ENCODE data around the gene BMP2K.

The BMP2K gene

DNA sequence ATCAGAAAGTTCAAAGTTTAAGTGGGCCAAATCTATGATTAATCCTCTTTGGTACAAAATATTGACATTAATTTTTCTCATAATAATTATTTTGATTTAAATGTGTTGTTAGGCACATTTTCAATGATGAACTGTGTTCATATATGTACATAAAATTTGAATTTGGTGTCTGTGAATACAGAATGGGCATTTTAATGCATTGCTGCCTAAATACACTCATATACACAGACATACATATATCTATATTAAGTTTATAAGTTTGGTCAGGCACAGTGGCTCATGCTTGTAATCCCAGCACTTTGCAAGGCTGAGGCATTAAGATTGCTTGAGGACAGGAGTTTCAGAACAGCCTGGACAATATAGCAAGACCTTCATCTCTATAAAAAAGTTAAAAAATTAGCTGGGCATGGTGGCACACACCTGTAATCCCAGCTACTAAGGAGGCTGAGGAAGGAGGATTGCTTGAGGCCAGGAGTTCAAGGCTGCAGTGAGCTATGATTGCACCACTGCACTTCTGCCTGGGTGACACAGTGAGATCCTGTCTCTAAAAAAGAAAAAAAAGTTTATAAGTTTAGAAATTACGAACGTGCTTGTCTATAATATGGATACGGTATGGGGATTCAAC is 12.3 kb upstream of the BMP2K start:
- no peak for DNase-seq

DNA sequence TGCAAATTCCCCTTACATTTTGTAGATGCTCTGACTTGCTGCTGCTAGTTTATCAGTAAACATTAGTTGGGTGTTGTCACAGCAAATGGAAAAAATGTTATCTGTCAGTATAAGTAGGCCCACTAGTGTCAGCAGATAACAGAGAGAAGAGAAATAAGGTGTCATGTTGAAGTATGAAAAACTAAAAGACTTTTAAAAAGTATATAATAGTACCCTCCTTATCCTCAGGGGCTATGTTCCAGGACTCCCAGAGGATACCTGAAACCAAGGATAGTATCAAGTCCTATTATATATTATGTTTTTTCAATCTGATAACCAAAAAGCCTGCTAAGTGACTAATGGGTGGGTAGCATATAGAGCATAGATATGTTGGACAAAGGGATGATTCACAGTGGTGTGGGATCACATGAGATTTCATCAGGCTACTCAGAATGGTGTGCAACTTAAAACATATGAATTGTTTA is 11.6 kb upstream of the BMP2K start:
- no peak for DNase-seq

DNA sequence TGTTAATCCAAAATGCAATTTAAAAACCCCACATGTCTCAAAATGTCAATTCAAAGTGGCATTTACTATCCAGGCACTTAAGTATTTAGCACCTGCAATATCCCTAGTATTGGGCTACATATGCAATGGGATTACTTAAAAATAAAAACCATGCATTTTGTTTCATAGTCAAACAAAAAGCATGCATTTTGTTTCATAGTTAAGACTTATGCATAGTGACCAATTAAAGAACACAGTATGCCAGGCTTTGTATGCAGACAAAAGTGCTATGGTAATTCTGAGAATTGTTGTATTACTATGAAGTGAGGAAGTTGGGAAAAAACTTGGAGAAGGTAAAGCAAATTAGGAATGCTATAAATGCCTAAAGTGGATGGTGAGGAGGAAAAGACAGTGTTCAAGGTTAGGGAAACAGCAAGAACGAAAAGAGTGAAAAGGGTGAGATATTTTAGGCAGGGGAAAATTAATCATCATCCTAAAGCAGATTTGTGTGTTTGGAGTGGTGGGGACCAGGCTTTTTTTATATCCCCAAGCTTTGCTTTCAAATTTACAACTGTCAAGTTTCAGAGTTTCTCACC is 10.6 kb upstream of the BMP2K start:
- no peak for DNase-seq

DNA sequence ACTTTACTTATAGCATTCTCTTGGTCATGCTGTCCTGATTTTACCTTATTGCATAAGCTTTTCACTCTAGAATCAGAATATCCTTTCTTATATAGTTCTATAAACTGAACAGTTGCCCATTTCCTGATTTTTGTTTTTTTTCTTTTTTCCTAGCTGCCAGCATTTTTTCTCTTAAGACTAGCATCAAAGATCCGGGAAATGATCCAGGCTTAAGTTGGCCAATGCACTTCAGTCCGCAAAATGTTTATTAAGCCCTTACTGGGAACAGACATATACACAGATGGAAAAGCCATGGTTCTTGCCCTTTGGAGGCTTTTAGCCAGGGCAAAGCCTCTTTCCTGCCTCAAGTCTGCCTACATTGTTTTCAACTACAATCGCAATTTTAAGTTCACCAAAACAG is 10.1 kb upstream of the BMP2K start:
- peak in 1 of 56 donors; percentile 8 for DNase-seq

DNA sequence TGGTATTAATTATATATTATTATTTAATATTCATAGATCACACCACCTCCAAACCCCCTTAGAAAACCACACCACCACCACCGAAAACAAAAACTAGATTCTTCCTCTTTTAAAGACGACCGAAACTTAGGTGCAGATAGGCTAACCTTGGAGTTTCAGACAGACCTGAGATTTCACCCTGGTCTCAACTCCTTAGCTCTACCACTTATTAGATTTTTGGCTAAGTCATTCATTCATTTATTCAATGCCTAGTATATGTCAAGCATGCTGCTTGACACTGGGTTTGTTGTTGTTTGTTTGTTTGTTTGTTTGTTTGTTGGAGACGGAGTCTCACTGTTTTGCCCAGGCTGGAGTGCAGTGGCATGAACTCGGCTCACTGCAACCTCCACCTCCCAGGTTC is 9.5 kb upstream of the BMP2K start:
- DNase-seq, result no peak

DNA sequence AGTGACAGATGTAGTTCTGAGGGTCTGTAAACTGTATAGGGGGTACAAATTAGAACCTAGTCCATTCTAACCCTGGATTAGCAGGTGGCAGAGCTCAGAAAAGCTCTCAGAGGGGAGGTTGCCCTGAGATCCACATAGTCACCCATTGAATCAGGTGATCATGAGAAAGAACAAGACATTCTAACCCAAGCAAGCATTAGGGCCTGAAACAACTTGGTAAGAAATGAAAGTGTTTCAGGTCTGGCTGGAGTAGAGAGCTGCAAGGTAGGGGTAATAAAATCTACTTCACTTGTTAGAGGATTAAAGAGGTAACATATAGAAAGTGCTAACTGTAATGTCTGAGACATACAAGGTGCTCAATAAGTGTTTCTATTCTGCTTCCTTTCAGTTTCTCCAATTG is 8.8 kb upstream of the BMP2K start:
- no peak for DNase-seq

DNA sequence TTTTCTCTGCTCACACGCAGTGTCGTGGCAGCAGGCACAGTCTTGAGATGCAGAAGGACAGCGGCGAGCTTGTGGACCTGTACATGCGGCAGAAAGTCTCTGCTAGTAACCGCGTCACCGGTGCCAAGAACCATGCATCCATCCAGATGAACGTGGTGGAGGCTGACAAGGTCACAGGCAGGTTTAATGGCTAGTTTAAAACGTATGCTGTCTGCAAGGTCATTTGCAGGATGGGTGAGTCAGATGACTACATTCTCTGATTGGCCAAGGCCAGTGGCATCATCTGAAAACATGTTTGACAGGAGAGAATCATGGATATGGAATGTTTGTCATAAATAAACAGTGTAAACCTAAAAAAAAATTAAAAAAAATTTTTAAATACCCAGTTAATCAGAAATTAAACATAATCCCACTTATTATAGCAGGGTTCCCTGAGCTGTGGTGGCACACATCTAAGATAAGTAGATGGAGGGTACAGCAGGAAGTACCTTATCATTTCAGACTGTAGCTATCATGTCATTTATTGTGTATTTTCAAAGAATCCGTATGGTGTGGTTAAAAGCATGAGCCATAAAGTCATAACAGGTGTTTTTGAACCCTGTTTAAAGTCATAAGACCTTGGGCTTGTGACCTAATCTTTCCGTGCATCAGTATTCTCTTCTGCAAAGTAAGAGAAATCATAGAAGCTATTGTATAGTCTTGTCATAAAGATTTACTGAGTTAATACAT is 7.5 kb upstream of the BMP2K start:
- DNase-seq, result no peak

DNA sequence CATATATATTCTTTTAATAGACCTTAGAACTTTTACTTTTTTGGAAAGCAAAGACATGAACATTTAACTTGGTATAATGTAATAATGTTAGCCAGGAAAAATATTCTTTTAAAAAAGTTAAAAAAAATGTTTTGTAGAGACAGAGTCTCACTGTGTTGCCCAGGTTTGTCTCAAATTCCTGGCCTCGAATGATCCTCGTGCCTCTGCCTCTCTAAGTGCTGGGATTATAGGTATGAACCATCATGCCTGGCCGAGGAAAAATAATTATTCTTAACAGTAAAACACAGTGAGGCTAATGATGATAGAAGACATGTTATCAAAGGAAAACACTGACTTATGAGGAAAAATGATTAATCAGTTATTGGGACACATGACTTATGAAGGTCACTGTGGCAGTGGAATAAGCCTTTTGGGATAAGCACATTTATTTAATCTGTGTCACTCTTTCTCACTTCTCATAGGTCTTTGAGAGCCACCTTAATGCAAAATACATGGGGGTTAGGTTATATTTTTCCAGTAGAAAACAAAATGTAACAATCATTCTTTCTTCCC is 6.0 kb upstream of the BMP2K start:
- no peak for DNase-seq

DNA sequence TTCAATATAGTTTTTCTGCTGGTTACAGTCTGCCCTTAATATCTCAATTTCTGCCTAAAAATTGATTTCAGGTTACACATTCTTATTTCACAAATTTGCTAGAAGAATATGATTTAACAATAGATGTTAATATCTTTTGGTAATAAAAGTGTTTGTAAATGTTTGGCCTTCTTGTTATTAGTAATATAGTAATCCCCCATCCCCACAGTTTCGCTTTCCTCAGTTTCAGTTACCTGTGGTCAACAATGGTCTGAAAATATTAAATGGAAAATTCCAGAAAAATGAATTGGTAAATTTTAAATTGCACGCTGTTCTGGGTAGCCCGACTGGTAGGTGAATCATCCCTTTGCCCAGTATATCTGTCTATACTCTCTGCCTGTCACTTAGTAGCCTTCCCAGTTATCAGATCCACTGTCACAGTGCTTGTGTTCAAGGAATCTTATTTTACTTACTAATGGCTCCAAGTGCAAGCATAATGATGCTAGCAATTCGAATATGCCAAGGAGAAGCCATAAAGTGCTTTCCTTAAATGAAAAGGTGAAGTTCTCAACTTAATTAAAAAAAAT is 3.5 kb upstream of the BMP2K start:
- DNase-seq, result no peak

DNA sequence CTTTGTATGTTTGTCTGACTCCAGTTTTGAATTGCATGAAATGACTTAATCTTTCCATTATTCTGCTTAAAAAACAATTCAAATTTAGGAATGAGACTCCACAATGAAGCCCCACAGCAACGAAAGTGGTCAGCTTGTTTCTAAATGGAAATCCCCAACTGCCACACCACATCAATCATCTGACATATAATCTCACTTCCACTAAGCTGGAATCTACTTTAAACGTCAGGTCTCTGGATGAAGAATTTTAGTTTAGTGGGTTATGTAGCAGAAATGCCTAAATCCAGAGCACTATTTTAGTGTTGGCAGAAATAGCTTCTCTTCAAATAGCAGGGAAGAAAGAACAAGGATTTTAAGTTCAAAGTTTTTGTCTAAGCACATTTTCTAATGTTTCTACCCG is 1.7 kb upstream of the BMP2K start:
- no peak for DNase-seq

DNA sequence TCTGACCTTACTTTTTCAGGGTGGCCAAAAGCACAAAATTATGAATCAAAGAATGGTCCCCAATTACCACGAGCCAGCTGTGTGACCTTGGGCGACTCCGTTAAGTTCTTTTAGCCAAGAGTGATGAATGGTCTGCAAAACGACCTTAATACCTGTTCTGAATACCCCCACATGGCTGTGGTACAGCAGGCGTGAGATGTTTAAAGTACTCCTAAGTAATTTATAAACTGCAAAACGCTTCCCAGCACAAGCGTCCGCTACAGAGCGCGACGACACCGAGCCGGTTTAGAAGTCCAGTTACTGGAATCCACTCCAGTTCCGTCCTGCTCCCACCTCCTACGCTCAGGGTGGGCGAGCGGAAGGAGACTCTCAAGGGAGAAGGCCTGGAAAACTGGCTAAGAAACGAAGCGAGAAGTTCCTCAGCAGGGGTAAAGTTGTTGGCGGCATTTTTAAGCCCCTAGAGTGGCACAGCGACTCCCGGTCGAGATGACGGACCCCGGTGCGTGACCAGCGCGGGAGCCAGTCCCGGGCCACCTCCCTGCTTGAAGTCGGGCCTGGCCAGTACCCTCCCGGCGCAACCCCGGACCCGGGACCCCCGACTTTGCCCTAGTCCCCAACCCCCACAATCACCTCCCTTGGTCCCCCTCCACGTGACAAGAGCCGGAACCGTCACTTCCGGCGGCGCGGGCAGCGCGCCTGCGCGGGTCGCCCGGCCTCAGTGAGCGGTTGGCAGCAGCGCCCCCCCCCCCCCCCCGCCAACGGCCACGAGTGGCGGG is 659 bp upstream of the BMP2K start:
- DNase-seq, result peak in 55 of 56 donors; percentile 43 to 95 (median 83)

DNA sequence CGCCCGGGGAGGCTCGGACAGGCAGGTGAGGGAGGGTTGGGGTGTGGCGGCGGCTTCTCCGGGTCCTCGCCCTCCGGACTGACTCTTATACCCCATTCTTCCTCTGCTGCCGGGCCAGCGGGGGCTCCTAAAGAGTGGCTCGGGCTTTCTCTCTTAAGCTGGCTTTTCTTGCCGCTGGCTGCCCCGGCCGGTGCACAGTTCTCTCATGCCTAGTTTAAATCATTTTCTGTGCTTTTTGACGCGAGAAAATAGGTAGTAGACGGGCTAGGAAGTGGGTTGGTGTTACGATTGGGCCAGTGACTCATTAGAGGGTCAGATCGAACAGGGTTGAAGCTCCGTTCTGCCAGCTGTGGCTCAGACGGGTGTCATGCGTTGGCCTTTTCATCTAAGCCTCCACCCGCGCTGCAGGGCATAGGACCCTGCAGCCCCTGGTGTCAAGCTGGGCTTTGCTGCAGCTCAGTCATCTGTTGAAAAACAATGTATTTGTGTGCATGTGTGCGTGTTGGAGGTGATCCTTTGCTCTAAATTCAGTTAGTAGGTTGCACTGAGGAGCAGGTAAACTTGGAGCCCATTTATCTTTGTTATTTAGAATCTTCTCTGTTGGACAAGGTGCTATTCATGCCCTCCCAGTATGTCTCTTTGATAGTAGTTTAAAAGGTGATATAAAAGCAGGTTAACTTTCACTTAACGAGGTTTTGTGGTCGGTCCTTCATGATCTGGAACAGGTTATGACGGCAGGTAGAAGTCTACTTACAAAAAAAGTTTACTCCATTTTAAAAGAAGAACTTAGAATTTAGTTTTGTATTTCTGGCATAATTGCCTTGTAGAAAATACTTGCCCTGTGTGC is 802 bp downstream of the BMP2K start:
- peak in 25 of 56 donors; percentile 10 to 63 (median 34) for DNase-seq

DNA sequence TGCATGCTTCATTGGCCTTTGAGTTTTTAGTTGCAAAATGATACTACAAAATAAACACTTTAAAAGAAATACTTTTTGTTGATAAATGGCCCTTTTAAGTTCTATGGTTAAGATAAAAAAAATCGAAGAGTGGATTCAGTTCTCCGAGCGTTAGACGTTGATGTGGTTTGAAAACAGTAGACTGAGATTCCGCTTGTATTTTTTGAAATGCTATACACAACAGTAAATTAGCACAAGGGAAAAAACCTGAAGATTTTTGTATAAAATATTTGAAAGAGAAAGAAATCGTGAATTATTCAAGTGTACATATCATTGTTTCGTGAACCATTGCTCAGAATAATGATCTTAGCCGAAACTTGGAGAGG is 1.4 kb downstream of the BMP2K start:
- no peak for DNase-seq

DNA sequence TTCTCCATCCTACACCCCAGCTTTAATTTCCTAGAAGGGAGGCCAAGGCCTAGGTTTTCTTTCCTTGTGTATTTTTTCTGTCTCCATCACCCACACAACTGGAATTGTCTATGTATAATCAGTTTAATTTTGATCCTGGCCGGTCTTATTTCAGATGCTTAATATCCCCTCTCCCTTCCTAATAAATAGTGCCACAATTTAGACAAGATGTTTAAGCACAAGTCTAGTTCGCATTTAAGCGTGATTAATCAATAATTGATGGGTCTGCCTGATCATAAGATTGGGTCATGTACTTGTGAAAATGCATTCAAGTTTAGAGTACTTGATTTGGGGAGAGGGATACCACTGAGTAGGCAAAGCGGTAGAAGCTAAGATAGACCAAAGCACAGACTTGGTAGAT is 2.4 kb downstream of the BMP2K start:
- DNase-seq, result no peak

DNA sequence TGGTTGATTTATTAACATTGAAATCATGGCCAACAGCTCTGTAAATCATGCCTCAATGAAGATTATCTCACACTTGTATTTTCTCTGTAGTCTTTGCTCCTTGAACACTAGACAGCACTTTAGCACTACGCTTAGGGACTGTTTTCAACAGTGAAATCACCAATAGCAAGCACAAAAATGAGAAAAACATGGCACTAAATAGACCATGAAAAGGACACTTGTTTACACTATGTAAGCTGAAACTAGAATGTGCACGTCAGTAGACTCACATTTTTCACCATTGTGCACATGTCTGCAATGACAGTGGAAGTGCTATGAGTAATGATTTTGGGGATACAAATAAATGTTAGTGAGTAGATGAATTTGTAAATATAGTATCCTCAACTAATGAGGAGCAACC is 3.1 kb downstream of the BMP2K start:
- no peak for DNase-seq

DNA sequence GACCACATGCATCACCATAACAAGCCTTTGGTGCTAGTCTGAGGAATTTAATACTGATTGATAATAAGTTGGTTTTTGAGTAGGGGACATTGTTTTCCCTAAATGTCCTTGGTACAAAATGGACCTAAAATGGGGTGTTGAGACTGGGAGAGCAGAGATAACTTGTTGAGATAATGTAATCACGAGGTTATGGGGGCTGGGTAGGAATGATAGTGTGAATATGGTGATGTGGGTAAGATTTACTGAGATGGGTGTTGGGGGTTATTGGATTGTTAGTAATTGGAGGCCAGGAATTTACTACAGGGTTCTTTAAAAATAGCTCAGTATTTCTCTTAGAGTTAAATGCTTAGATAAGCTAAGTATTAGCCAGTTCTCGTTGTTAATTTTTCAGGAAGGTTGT is 3.9 kb downstream of the BMP2K start:
- no peak for DNase-seq

DNA sequence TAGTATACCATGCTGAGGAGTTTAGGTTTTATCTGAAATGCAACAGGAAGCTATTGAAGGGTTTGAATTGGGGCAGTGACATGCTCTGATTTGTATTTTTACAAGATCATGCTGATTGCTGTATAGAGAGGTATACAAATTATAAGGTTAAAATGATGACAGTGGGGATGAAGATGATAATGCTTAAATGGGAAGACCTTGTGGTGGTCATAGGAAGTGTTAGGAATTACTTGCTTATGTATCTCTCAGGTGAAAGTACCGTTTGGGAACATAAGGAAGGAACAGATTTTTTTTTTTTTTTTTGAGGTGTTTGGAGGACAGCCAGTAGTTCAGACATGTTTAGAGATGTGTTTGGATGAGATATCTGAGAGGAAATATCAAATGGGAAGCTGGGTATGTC is 5.0 kb downstream of the BMP2K start:
- no peak for DNase-seq

DNA sequence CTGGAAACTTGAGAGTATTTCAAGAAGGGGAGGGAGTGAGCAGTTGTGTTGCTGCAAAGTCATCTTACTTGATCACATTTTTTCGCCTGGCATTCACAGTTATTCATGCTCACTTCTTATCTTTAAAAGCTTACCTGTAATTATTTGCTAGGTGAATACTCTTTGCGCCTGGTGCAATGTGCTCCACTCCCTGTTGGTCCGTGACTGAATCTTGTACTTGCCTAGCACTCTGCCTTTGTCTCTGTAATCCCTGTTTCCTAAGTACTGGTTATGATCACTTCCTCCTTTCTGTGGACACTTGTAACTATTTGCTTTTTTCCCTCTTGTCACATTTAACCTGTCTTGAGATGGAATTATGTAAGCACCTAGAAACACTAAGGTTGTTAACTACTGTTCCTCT is 5.8 kb downstream of the BMP2K start:
- no peak for DNase-seq

DNA sequence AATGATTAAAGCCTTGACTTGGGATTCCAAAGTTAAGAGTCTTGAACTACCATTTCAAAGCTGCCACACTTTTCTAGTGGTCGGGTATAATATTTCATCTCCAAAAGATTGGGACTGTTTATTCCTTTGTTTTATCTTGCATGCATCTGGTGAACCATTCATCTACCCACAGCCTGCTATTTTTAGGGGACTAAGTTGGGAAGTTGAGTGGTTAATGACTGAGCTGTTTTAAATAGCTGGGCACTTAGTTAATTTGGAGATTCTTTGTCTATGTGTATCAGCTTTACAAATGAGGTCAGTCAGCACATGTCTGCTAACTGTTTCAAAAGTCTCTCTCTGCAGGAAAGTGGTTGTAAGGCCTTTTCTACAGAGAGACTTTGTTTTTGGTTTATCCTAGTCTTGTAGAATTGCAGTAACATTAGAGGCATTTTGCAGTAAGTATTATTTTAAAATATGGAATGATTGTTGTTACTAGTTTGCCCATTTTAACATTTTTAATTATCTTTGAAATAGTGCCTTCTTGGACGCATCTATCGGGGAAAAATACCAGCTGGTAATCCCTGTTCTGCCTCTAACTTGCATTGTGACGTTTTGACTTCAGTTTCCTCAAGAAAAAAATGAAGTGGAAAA is 8.2 kb downstream of the BMP2K start:
- DNase-seq, result no peak

DNA sequence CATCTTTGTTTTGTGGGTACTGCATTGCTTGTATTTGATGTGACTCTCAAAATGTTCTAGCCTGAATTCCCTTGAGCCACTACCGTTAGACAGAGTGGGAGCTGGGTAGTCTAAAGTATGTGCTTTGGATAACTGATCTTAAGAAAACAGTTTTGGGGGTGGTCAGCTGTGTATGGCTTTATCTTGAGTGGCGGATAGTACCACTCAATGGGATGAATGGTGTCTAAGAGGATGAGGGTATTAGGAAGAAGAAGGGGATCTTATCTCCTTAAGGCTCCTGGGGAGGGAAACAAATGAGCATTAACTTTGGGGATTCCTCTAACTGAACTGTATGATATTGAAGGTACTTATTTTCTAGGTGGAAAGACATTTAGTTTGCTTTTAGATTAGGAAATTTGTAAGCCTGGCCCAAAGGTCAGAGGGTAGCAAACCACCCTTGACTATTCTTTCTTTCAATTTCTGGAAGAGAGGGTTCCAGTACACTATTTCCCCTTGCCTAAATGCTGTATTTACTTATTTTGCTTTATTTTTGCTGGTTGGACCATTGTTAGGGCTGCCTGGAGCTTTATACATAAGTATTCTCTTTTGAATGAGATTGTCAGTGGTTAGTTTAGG is 11.3 kb downstream of the BMP2K start:
- no peak for DNase-seq

Data from amygdala (tissue), 56 donors.